AG09319 (cell line): Measurements from ENCODE around the gene ANAPC2.

Source experiments
- DNase-seq: peaks from one replicate; pipeline ENCODE4 v3.0.0-alpha.2; 2010; ENCODE audit warnings: low read depth; ENCODE audit errors: extremely low read depth
- TF ChIP-seq, protein P1 (sequence below): IDR thresholded peaks from 2 replicates; pipeline ENCODE4 v1.5.1; 2011; ENCODE audit warnings: low read depth, mild to moderate bottlenecking, inconsistent platforms, low read length, moderate library complexity

Gene ANAPC2

GRCh38 chr9:137219757-137220316 lies 31.5 kb upstream of the ANAPC2 start:
- DNase-seq, result no peak

DNA sequence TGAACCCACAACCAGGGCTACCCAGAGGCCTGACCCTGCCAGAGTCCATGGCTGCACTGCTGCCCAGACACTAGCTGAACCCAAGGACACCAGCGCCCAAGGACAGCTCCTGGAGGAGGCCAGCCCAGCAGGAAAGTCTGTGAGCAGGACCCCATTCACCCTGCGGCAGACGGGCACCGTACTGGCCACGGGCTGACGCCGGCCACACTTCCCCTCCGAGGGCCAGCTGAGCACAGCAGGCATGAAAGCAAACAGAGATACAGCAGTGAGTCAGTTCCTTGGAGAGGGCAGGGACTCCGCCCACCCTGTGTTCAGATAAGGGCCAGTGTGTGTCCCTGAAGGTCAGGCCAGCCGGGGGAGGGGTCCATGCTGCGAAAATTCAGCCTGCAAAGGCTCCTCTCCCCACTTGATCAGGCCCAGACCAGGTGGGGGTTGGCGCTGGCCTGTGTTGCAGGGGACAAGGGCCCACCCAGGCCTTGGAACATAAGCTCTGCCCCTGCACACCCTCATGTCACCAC lies 30.5 kb upstream of the ANAPC2 start:
- TF ChIP-seq, protein P1, sequence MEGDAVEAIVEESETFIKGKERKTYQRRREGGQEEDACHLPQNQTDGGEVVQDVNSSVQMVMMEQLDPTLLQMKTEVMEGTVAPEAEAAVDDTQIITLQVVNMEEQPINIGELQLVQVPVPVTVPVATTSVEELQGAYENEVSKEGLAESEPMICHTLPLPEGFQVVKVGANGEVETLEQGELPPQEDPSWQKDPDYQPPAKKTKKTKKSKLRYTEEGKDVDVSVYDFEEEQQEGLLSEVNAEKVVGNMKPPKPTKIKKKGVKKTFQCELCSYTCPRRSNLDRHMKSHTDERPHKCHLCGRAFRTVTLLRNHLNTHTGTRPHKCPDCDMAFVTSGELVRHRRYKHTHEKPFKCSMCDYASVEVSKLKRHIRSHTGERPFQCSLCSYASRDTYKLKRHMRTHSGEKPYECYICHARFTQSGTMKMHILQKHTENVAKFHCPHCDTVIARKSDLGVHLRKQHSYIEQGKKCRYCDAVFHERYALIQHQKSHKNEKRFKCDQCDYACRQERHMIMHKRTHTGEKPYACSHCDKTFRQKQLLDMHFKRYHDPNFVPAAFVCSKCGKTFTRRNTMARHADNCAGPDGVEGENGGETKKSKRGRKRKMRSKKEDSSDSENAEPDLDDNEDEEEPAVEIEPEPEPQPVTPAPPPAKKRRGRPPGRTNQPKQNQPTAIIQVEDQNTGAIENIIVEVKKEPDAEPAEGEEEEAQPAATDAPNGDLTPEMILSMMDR, result no peak
- DNase-seq, result no peak

More at GRCh38 chr9:137219757-137220316, 31.5 kb upstream of the ANAPC2 start:
- TF ChIP-seq, protein P1, result no peak

GRCh38 chr9:137218212-137218753 lies 29.9 kb upstream of the ANAPC2 start:
- TF ChIP-seq, protein P1, result no peak

DNA sequence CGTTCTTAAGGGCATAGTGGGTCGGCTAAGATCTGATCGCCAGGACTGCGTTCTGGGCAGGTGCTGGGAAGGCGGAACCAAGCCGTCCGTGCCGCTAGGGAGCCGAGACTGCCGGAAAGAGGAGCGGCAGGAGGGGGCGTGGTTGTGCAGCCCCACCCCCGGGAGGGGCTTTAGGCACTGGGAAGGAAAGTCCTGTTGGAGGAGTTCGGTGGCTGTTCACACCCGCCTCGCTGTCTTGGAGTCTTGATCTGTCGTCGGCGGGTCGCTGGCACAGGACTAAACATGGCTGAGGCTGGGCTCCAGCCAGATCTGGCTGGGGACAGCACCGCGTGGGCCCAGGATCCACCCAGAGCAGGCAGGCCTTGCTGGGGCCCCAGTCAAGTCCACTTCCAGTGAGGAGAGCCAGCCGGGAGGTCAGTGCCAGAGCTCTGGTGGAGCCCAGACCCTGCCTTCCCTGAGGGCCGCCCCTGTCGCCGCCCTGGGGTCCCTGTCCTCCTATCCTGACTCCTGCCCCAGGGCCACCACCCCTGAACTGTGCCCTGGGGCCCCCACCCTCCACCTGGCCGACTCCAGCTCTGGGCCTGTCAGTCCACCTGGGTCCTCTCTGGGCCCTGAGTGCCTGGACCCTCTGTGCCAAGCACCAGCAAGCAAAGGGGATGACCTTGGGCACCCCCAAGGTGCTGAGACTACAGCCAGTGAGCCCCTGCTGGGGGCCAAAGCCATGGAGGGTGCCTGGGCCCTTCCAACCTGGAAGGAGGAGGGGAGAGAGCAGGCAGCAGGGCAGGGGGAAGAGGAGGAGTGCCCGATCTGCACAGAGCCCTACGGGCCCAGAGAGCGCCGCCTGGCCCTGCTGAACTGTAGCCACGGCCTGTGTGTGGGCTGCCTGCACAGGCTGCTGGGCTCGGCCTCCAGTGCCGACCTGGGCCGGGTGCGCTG lies 29.2 kb upstream of the ANAPC2 start:
- DNase-seq, result no peak
- TF ChIP-seq, protein P1, result no peak

More at GRCh38 chr9:137218212-137218753, 29.9 kb upstream of the ANAPC2 start:
- no peak for DNase-seq

DNA sequence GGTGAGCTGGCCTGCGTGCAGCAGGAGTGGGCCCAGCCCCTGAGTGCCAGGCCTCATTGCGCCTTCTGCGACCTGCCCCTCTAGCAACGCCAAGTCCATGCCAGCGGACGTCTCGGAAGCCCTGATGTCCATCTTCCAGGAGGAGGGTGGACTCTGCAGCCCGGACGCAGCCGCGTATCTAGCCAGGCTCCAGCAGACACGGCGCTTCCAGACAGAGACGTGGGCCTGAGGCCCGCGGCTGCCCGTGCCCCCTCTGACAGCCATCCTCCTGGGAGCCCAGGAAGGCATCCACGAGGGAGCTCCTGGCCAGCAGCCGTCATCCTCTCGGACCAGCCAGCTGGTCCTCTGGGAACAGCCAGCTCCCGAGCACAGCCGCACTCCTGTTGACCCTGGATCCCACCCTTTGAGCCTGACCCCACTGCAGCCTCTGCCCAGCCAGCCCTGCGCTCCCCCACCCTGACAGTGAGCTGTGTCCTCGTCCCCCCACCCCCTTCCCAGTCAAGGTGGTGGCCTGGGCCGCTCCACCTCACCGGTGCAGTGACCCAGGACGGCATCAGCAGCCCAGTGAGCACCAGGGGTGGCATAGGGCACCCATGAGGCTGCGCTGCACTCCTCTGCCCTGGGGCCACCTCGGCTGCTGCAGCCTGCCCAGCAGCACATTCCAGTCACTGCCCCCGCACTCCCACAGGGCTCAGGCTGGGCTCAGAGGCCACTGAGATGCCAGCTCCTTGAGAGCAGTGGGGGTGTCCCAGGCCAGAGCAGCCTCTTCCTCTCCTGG lies 28.0 kb upstream of the ANAPC2 start:
- DNase-seq, result no peak
- TF ChIP-seq, protein P1, result no peak

DNA sequence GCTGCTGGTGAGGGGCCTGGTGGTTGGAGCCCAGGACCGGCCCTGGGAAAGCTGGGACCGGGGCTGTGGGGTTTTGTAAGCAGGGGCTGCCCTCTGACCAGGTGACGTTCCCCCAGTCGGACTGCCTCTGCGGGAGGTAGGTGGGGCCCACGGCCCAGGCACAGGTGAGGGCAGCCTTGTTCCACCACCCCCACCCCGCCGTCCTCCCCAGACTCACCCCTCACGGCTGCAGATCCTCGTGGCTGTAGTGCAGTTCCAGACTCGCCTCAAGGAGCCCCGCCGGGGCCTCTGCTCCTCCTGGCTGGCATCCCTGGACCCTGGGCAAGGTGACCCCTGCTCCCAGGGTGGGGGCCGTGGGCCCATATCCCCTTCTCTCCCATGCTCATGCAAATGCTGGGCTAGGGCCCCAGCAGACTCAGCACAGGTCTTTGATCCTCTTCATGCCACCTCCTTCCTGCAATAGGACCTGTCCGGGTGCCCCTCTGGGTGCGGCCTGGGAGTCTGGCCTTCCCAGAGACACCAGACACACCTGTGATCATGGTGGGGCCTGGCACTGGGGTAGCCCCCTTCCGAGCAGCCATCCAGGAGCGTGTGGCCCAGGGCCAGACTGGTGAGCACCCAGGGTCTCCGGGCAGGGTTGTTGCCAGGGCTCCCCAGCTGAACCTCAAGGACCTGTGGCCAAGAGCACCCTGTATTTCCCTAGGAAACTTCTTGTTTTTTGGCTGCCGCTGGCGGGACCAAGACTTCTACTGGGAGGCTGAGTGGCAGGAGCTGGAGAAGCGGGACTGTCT lies 27.0 kb upstream of the ANAPC2 start:
- TF ChIP-seq, protein P1, result no peak
- no peak for DNase-seq
